ENCODE data around the gene NR1I2. TPM values are rescaled to one million over a fixed set of nuclear protein-coding genes. Genes with fewer than 3 reads are reported as not detected.

Gene NR1I2
- total RNA-seq, 2 donors from 2014 or later: not detected

DNA sequence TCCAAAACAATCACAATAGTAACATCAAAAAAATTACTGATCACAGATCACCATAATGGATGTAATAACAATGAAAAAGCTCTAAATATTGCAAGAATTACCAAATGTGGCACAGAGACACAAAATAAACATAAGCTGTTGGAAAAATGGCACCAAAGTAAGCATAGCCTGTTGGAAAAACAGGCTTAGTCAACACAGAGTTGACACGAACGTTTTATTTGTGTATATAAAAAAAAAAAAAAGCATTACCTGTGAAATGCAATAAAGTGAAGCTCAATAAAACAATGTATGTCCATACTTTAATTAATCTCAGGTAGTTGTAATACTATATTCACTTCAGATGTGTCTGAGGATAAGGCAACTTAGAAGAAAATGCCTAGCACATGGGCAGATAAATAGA is 77.1 kb downstream of the NR1I2 start:
- peaks cover 4 to 28% of the 10 kb centered on the region in 2 donors for H3K4me1 Mint-ChIP-seq (ENCODE audit: low read depth in 2 of 2)
- no peaks in the 10 kb centered on the region for H3K27me3 Mint-ChIP-seq
- no peak overlapping the region for H3K4me3 Mint-ChIP-seq
- peaks cover 40% of the 10 kb centered on the region for H3K36me3 Mint-ChIP-seq
- DNase-seq (ENCODE audit: low spot score) (no peak), ATAC-seq (no peak)
- H3K9me3 Mint-ChIP-seq: no peaks in the 10 kb centered on the region
- H3K27ac Mint-ChIP-seq: no peak overlapping the region

DNA sequence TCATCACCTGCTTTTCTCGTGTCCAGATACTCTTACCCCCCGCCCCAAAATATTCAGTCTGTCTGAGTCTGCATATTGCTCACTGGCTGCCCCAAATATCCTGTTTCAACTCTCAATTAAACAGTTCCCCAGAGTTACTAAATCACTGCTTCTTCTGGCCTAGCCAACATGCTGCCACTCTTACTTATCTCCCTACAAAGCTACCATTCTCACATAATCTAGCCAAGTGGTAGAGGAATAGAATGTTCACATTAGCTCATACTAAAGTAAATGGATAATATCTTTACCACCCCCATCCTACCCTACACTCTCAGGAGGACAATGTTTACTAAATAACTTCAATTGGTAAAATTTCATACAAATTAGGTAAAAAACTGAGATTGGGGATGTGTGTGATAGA is 77.8 kb downstream of the NR1I2 start:
- Mint-ChIP-seq H3K4me1 (ENCODE audit: low read depth in 2 of 2) (peaks cover 4 to 28% of the 10 kb centered on the region in 2 donors), H3K27ac (peak overlapping the region in 1 of 2 donors; percentile 7), H3K4me3 (no peak overlapping the region), H3K9me3 (no peaks in the 10 kb centered on the region), H3K27me3 (no peaks in the 10 kb centered on the region), H3K36me3 (peaks cover 33% of the 10 kb centered on the region)
- no peak for DNase-seq (ENCODE audit: low spot score)
- no peak for ATAC-seq

DNA sequence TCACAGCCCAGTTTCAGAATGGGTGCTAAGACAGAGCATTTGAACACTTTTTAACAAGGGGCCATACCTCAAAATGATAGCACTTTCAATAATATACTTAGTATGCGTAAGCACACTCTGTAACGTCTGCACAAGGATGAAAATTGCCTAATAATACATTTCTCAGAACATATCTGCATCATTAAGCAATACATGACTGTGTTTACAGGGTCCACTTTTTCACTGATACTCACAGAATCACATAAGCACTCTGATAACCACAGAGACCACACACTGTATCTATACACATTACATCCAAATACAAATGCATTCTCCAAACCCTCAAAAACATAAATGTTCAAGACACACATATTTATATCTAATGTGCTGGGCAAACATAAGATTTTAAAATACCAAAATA is 79.8 kb downstream of the NR1I2 start:
- ATAC-seq (no peak), DNase-seq (ENCODE audit: low spot score) (no peak)
- H3K27ac Mint-ChIP-seq: no peak overlapping the region
- no peaks in the 10 kb centered on the region for H3K9me3 Mint-ChIP-seq
- no peaks in the 10 kb centered on the region for H3K27me3 Mint-ChIP-seq
- no peak overlapping the region for H3K4me3 Mint-ChIP-seq
- peaks cover 4 to 28% of the 10 kb centered on the region in 2 donors for H3K4me1 Mint-ChIP-seq (ENCODE audit: low read depth in 2 of 2)
- peaks cover 25% of the 10 kb centered on the region for H3K36me3 Mint-ChIP-seq

DNA sequence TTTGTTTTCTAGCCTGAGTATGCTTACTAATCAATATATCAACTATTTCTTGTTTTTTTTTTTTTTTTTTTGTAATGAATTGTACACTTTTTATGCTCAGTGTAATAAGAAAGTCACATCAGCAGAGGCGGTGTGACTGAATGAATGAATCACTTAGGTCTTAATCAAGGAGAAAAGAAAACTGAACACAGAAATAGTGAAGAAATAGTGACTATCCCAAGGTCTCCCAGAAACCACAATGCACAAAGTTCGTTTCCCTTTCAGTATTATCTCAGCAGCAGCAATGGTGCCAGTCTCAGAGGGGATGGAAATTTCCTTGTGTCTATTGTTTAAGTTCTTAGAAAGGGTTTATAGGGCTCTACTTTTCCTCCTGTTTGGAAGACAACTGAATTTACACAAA is 80.7 kb downstream of the NR1I2 start:
- Mint-ChIP-seq H3K36me3 (peaks cover 18% of the 10 kb centered on the region), H3K4me3 (no peak overlapping the region), H3K9me3 (no peaks in the 10 kb centered on the region), H3K27ac (peak overlapping the region in 1 of 2 donors; percentile 50), H3K4me1 (ENCODE audit: low read depth in 2 of 2) (peaks cover 4 to 24% of the 10 kb centered on the region in 2 donors), H3K27me3 (no peaks in the 10 kb centered on the region)
- peak in 1 of 2 donors; percentile 53 for ATAC-seq
- DNase-seq (ENCODE audit: low spot score): no peak

DNA sequence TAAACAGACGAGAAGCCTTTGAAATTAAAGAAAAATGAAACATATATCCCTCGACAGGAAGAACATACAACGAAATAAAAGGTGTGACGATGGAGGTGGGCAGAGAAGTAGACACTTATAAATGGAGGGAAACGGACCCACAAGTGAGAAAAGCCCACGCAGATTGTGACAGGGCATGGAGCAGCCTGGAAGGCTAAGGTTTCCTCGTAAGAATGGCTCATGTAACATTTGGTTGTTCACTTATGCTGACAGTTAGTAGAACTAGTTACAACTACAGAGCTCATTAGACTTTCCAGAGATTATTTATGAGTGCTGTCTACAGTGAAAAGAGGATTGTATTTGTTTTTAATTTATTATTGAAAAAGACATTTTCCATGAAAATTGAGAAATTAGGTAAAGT is 82.6 kb downstream of the NR1I2 start:
- peaks cover 9% of the 10 kb centered on the region for H3K36me3 Mint-ChIP-seq
- ATAC-seq: no peak

More for the DNA sequence above, 82.6 kb downstream of the NR1I2 start:
- H3K27me3 Mint-ChIP-seq: no peaks in the 10 kb centered on the region
- peaks cover 10 to 23% of the 10 kb centered on the region in 2 donors for H3K4me1 Mint-ChIP-seq (ENCODE audit: low read depth in 2 of 2)
- no peaks in the 10 kb centered on the region for H3K9me3 Mint-ChIP-seq
- H3K4me3 Mint-ChIP-seq: no peak overlapping the region
- no peak overlapping the region for H3K27ac Mint-ChIP-seq
- no peak for DNase-seq (ENCODE audit: low spot score)

Other genes with a start within 250 kb of the NR1I2 start
- 1 to 10 TPM in 1 of 2 donors, under 1 TPM in 1; 0.62 to 1.7 TPM for gene CD80, start 222.5 kb upstream of the NR1I2 start, total RNA-seq
- gene ADPRH, start 202.6 kb upstream of the NR1I2 start, total RNA-seq: 10 to 100 TPM in 1 of 2 donors, 1 to 10 TPM in 1; 9.2 to 10.7 TPM
- under 1 TPM in 1 of 2 donors, not detected in 1; 0.19 TPM for gene PLA1A, start 184.2 kb upstream of the NR1I2 start, total RNA-seq
- gene POPDC2, start 121.5 kb upstream of the NR1I2 start, total RNA-seq: 1 to 10 TPM; 3.6 to 4.1 TPM
- 10 to 100 TPM; 98.7 to 99.9 TPM for gene COX17, start 104.7 kb upstream of the NR1I2 start, total RNA-seq
- gene CFAP91, start 79.1 kb upstream of the NR1I2 start, total RNA-seq: not detected